ENCODE measurements around the gene LGALS1. TPM values are rescaled to one million over a fixed set of nuclear protein-coding genes. Genes with fewer than 3 reads are reported as not detected.

The LGALS1 gene
- total and polyA plus RNA-seq, 2 experiments from 2014 or later, result 568 to 780 TPM

- H3K27me3 ChIP-seq, result no peaks in the 10 kb centered on the region
- no peak overlapping the region for H2AFZ ChIP-seq
- DNase-seq (ENCODE audit: low spot score), result no peak
- H3K9me3 ChIP-seq (ENCODE audit: low read depth), result no peaks in the 10 kb centered on the region
- no peaks in the 10 kb centered on the region for H4K20me1 ChIP-seq (ENCODE audit: insufficient read depth, poor library complexity, severe bottlenecking)
- no peaks in the 10 kb centered on the region for H3K36me3 ChIP-seq (replicated peaks; ENCODE audit: insufficient read depth, low read depth)
- peak overlapping the region; percentile 72 for H3K4me2 ChIP-seq
- peak overlapping the region; percentile 95 for H3K27ac ChIP-seq
- H3K9me2 ChIP-seq (replicated peaks; ENCODE audit: insufficient read depth), result no peaks in the 10 kb centered on the region
- peaks cover 12% of the 10 kb centered on the region for H3K79me2 ChIP-seq
- 34% methylated on average over 8 of the region's 8 CpGs for WGBS (ENCODE audit: low lambda C conversion rate, missing lambda C conversion rate)
- no peak overlapping the region for H3K4me3 ChIP-seq
- peak; percentile 21 for TF ChIP-seq CTCF (IDR thresholded peaks at IDR 0.05; ENCODE audit: poor library complexity)
- no peak for TF ChIP-seq EZH2phosphoT487 (IDR thresholded peaks at IDR 0.05; ENCODE audit: low read depth, severe bottlenecking, unreplicated experiment)
- H3K4me1 ChIP-seq (ENCODE audit: insufficient read depth), result peaks cover 82% of the 10 kb centered on the region
Observed at GRCh38 chr22:37634417-37634924, 41.0 kb upstream of the LGALS1 start.

- DNase-seq (ENCODE audit: low spot score), result no peak
- Histone ChIP-seq H4K20me1 (ENCODE audit: insufficient read depth, poor library complexity, severe bottlenecking) (no peaks in the 10 kb centered on the region), H3K4me1 (ENCODE audit: insufficient read depth) (peaks cover 85% of the 10 kb centered on the region), H3K36me3 (replicated peaks; ENCODE audit: insufficient read depth, low read depth) (no peaks in the 10 kb centered on the region), H3K27me3 (no peaks in the 10 kb centered on the region), H3K79me2 (peaks cover 18% of the 10 kb centered on the region), H3K9me2 (replicated peaks; ENCODE audit: insufficient read depth) (no peaks in the 10 kb centered on the region), H3K4me3 (no peak overlapping the region), H3K27ac (peak overlapping the region; percentile 95), H3K4me2 (peak overlapping the region; percentile 72), H2AFZ (no peak overlapping the region), H3K9me3 (ENCODE audit: low read depth) (no peaks in the 10 kb centered on the region)
- 94% methylated on average over 7 of the region's 7 CpGs for WGBS (ENCODE audit: low lambda C conversion rate, missing lambda C conversion rate)
- no peak for TF ChIP-seq CTCF (IDR thresholded peaks at IDR 0.05; ENCODE audit: poor library complexity)
- no peak for TF ChIP-seq EZH2 (IDR thresholded peaks at IDR 0.05; ENCODE audit: borderline replicate concordance)
- TF ChIP-seq EZH2phosphoT487 (IDR thresholded peaks at IDR 0.05; ENCODE audit: low read depth, severe bottlenecking, unreplicated experiment), result no peak
Observed at GRCh38 chr22:37635157-37635556, 40.3 kb upstream of the LGALS1 start.

- Histone ChIP-seq H3K9me3 (ENCODE audit: low read depth) (no peaks in the 10 kb centered on the region), H4K20me1 (ENCODE audit: insufficient read depth, poor library complexity, severe bottlenecking) (no peaks in the 10 kb centered on the region), H3K4me2 (no peak overlapping the region), H3K27ac (peak overlapping the region; percentile 95), H3K27me3 (no peaks in the 10 kb centered on the region), H2AFZ (no peak overlapping the region), H3K4me3 (no peak overlapping the region), H3K9me2 (replicated peaks; ENCODE audit: insufficient read depth) (no peaks in the 10 kb centered on the region), H3K36me3 (replicated peaks; ENCODE audit: insufficient read depth, low read depth) (no peaks in the 10 kb centered on the region), H3K4me1 (ENCODE audit: insufficient read depth) (peaks cover 92% of the 10 kb centered on the region), H3K79me2 (peaks cover 30% of the 10 kb centered on the region)
- no peak for DNase-seq (ENCODE audit: low spot score)
- no peak for TF ChIP-seq CTCF (IDR thresholded peaks at IDR 0.05; ENCODE audit: poor library complexity)
- no peak for TF ChIP-seq EZH2phosphoT487 (IDR thresholded peaks at IDR 0.05; ENCODE audit: low read depth, severe bottlenecking, unreplicated experiment)
- WGBS (ENCODE audit: low lambda C conversion rate, missing lambda C conversion rate), result 68% methylated on average over 6 of the region's 6 CpGs
Observed at GRCh38 chr22:37636186-37636948, 39.1 kb upstream of the LGALS1 start.

Data from hepatocyte (in vitro differentiated cells).